SH-SY5Y (cell line): ENCODE data around the gene STK24.
A peak's percentile ranks its signal among the peaks of the same experiment; 100 is the strongest.

Experiments used
- GATA2 ChIP-seq: IDR thresholded peaks from 2 replicates; pipeline ENCODE4 v1.6.1; 2011; ENCODE audit warnings: mild to moderate bottlenecking, low read depth, low read length
- GATA3 ChIP-seq: IDR thresholded peaks from 2 replicates; pipeline ENCODE4 v1.6.1; 2011; ENCODE audit warnings: low read depth, mild to moderate bottlenecking, low read length, moderate library complexity

The STK24 gene

GRCh38 chr13:98544104-98544710 lies 32.7 kb downstream of the STK24 start:
- no peak for TF ChIP-seq GATA3
- TF ChIP-seq GATA2: no peak

- no peak for TF ChIP-seq GATA2
- no peak for TF ChIP-seq GATA3
Measured at GRCh38 chr13:98543378-98544103, 33.4 kb downstream of the STK24 start.

DNA sequence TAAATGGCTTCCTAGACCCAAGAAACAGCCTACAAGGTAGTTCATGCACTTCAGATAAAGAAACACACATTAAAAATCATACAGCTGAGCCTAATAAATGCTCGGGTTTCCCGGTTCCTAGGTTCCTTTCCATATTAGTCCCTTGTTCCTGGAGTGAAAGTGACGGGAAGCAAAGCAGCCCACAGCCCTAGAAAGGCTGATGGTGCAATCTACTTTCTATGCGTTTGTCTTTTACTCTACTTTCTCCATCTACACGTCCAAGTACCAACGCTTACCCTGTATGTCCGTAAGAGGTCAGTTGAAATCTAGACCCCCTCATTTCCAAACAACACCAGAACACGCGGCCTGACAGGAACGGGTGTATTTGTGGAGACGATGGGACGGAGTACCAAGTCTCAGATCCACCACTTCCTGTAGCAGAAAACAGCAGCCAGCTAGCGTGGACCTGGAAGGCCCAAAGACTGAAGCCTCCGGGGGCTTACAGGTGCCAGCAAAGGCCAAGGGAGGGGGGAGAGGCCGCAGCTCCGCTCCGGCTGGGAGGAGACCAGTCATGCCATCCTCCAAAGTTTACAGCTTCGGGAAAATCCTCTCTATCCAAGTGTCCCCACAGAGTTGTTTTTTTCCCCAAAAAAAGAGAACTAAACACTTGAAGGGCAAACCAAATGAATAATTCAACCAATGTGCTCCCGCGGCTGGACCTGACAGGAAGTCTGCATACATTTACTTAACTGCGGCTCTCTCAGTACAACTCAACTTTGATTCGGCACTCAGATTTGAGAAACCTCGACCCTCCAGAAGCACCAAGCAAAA lies 34.1 kb downstream of the STK24 start:
- TF ChIP-seq GATA2 (no peak), GATA3 (no peak)

DNA sequence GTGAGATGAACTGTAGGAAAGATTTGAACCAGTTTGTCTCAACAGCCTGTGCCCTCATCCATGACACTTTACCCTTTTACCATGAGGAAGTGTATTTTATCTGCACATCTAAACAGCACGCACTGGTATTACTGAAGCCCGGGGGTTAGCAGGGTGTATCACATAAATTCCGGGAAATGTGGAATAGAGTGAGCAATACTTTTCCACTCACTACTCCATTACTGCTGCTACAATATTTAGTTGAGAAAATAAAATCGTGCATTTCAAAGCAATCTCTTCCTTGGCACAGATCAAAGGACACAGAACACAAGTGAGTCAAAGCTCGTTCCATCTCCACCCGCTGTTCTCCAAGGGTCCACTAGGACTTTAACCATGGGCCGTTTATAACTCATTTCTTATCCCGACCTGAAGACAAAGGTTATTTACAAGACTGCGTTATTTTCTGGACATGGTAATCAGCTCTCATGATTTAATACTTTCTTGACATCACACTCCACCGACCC lies 35.2 kb downstream of the STK24 start:
- TF ChIP-seq GATA3 (peak; percentile 94), GATA2 (peak; percentile 92)

- no peak for TF ChIP-seq GATA3
- TF ChIP-seq GATA2: no peak
Measured at GRCh38 chr13:98541191-98541590, 35.7 kb downstream of the STK24 start.

DNA sequence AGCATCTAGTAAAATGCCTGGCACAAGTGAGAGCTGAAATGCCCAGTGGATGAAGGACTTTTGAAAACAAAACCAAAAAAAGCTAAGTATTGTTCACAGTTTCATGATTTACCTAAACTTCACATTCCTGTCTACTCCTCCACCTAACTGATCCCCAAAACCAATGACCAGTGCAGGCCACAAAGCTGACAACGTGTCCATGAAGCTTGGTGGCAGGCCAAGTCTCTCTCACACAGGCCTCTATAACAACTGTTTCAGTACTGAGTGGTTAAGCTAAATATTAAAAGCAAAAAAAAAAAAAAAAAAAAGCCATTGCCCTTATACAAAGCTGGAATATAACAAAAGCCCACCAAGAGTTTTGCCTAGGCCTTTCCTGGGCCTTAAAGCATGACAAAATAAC lies 36.4 kb downstream of the STK24 start:
- TF ChIP-seq GATA3: no peak
- no peak for TF ChIP-seq GATA2

DNA sequence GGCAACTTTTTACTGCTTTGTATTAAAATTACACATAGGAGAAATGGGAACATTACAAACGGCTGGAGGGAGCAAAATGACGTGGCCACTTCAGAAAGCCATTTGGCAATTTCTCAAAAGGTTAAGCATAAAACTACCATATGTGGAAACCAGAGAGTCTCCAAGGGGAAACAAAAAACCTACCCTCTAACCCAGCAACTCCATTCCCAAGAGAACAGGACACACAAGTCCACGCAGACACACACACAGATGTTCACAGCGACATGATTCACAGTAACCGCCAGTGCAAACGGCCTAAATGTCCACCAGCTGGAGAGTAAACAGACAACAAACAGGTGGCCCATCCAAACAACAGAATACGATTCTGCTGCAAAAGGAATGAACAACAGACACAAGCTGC lies 37.2 kb downstream of the STK24 start:
- no peak for TF ChIP-seq GATA2
- TF ChIP-seq GATA3: no peak

DNA sequence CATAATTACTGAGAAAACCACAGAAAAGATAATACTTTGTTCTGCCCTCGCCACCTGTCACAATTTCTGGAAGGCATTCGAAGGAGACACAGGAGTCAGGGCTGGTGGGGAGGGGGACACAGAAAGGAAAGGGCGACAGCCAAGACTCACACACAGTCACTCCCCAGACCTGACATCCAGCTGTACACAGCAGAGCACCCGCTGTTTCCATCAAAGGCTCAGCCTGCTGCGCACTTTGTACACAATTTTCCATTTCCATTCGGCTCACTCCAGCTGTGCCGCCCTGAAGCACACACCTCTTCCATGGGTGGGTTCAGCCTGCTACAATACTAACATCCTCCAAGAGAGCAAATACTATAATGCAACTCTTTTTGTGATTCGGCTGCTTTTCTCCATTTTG lies 38.0 kb downstream of the STK24 start:
- TF ChIP-seq GATA3: no peak
- no peak for TF ChIP-seq GATA2

GRCh38 chr13:98537740-98538139 lies 39.2 kb downstream of the STK24 start:
- TF ChIP-seq GATA2 (no peak), GATA3 (no peak)

GRCh38 chr13:98537306-98537705 lies 39.6 kb downstream of the STK24 start:
- TF ChIP-seq GATA2 (no peak), GATA3 (no peak)

DNA sequence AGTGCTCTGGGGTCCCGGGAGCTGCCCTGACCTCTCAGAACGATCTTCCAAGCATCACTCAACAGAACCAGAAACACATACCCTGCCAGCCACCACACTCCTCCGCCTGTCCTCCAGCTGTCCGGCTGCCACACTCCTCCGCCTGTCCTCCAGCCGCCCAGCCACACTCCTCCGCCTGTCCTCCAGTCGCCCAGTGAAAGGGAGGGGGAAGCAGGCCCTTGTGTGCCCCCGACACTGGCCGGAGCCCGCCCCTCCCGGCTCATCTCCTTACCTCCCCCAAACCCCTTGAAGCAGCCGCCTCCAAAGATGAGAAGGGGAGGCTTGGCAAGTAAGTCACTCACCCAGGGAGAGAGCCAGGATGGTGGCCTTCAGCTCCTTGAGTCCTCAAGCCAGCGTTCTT lies 40.2 kb downstream of the STK24 start:
- TF ChIP-seq GATA3: no peak
- no peak for TF ChIP-seq GATA2

DNA sequence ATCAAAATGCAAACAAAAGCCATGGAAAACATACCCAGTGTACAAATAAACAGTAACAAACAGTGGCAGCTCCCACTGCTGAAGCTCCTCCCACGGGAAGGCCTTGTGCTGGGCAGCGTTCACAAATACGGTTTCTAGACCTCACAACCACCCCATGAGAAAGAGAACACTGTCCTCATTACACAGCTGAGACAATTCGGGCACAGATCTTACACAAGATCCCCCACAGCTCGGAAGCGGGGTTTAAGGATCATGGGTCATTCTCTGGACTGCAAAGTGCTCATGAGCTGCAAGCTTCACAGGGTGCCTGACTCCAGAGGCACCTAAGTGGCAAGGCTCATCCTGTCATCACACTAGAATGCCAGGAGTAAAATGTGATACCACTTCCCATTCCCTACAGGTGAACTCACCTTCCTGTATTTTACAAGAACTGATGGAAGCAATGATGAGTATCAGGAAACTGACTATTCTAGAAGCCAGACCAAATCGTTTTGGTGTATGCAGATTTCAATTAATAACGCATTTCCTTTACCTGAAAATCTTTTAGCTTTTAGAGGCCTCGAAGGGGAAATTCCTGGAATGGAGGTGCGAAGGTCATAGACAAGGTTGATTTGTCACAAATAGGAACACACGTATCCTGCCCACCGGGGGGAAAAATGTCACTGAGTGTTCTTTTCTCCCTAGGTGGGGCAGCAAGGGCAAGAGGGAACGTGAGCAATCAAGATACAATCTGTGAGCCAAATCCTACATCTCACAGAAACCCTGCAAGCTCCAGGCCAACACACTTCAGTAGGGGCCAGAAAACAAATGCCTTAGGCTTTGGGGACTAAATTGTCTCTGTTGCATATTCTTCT lies 41.2 kb downstream of the STK24 start:
- TF ChIP-seq GATA3 (no peak), GATA2 (0 out of 2 replicates have a peak, but pooled peaks have one; percentile 32)

- TF ChIP-seq GATA3 (no peak), GATA2 (no peak)
Measured at GRCh38 chr13:98534821-98535220, 42.1 kb downstream of the STK24 start.
